HL-60 (cell line): ENCODE data around the gene DNAJC18.

Experiments
- CTCF ChIP-seq: IDR thresholded peaks from one replicate; pipeline ENCODE4 v1.5.1; 2011; ENCODE audit warnings: low read length, control low read depth, inconsistent platforms; ENCODE audit not compliant: insufficient read depth
- TF ChIP-seq, protein P1 (sequence below): IDR thresholded peaks from 2 replicates; pipeline ENCODE4 v1.6.1; 2012; ENCODE audit warnings: low read depth; ENCODE audit not compliant: insufficient replicate concordance

DNA sequence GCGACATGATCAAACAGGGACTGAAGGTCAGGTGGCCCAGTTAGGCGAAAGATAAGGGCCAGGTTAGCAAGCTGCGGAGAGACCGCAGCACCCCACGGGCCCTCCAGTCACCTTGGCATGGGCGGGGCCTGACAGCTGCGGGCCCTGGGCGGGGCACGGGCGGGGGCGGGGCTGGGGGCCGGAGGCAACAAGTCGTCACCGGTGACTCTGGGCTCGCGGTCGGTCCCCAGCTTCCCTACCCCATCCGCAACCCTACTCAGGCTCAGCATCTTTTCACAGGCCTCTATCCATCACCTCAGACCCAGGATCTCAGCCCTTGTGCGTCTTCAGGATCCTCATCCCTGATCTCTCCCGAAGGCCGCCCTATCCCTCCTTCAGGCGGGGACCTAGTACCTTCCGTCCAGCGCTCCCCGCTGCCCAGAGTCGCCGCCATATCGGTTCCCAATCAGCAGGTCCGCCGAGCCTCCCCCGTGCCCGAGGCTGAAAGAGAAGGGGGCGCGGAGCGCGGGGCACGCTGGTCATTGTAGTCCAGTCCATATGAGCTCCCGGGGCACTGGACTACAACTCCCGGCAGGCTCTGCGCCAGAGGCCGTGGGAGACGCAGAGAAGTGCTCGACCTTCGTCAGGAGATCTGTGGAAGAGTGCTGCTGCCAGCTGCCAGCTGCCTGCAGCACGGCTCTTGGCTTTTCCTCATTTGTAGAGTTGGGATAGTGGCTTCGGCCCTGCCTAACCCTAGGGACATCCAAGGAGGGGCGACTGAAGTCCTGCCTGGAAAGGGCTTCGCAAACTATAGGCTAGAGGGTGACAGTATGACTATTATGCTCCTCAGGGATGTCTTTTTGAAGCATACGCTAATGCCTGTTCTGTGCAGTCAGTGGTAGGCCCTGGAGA lies at the start of gene DNAJC18:
- no peak for TF ChIP-seq CTCF
- TF ChIP-seq, protein P1, sequence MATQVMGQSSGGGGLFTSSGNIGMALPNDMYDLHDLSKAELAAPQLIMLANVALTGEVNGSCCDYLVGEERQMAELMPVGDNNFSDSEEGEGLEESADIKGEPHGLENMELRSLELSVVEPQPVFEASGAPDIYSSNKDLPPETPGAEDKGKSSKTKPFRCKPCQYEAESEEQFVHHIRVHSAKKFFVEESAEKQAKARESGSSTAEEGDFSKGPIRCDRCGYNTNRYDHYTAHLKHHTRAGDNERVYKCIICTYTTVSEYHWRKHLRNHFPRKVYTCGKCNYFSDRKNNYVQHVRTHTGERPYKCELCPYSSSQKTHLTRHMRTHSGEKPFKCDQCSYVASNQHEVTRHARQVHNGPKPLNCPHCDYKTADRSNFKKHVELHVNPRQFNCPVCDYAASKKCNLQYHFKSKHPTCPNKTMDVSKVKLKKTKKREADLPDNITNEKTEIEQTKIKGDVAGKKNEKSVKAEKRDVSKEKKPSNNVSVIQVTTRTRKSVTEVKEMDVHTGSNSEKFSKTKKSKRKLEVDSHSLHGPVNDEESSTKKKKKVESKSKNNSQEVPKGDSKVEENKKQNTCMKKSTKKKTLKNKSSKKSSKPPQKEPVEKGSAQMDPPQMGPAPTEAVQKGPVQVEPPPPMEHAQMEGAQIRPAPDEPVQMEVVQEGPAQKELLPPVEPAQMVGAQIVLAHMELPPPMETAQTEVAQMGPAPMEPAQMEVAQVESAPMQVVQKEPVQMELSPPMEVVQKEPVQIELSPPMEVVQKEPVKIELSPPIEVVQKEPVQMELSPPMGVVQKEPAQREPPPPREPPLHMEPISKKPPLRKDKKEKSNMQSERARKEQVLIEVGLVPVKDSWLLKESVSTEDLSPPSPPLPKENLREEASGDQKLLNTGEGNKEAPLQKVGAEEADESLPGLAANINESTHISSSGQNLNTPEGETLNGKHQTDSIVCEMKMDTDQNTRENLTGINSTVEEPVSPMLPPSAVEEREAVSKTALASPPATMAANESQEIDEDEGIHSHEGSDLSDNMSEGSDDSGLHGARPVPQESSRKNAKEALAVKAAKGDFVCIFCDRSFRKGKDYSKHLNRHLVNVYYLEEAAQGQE, result no peak
